Diencephalon (tissue), 1 donor: ENCODE measurements around the gene KCNN4. TPM values are rescaled to one million over a fixed set of nuclear protein-coding genes. Genes with fewer than 3 reads are reported as not detected.

ENCODE experiments used
- total RNA-seq: library from RNA; depleted of rRNA; stranded (reverse); fragments of >200 nt; gene quantifications from one replicate; pipeline ENCODE4 v1.2.3, GENCODE V29; 2014

Gene KCNN4
- not detected for total RNA-seq

DNA sequence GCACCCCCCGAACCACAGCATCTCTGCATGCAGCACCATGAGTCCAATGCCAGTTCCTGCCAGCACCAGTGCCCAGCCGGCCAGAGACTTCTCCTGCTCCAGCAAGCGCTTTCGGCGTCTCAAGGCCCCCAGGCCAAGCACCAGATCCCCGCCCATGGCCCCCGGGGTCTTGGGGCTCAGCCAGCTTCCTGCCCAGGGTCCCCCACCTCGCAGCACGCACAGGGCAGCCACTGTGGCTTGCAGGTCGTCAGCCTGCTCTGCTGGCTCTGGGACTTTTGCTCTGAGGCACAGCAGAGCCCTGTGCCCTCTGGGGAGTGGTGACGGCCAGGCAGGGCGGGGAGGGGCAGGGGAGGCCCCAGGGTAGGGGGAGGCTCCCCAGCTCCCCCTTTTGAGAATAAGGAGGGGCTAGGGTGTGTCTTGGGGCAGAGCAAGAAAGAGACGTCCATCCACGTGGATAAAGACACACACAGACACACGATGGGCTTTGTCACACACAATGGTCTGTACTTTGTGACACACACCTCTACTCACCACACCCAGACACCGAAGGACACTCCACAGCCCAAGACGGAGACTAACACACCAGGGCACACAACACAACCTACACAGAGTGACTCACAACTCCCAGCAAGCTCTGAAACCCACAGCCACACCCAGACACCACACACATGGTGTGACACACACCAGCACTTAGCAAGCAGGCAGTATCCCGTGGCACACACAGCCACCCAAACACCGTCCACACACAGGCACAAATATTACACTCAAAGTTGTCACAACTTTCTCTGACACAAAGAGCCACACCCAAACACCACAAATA is at the start of gene KCNN4:
Gene KCNN4, minus strand, starts transcription at position 268 of the 820 bp plus-strand sequence. Its CDS starts 112 bp downstream, at position 156.

GRCh38 chr19:43826787-43827754 is 46.3 kb upstream of the KCNN4 start, which contains the start of gene ZNF283:
Gene ZNF283, plus strand, starts transcription at chr19:43827321. Its CDS starts 6,184 bp downstream, at chr19:43833505.

DNA sequence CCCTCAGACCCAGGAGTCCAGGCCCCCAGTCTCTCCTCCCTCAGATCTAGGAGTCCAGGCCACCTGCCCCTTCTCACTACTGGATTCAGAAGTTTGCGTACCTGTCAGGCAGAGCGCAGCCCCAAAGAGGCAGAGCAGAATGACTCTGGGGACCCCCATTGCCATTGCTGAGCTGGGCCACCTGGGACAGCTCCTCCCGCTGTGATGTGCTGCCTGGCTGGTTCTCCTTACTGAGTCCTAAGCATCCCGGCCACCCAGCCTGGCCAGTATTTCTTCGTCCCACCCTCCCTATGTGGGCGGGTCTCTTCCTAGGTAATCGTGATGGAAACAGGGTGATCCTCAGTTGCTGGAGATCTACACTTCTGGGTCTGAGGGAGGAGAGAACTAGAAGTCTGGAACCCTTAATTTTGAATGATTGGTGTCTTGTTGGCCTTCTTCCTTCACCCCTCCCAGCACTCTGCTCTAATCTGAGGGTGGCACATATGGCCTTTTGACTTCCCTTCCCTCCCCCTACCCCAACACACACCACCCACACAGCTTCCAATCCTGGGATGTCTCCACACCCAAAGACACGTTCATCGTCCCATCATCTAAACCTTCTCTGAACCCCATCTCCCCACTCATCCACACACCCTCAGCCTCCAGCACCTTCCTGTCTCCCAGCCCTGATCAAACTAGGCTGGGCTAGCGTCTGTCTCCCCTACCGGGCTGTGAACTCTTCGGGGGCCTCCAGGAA is 21.6 kb upstream of the KCNN4 start, which contains the start of gene LYPD5:
Gene LYPD5, minus strand, starts transcription at position 232 of the 736 bp plus-strand sequence. Its CDS starts 67 bp downstream, at position 165.

DNA sequence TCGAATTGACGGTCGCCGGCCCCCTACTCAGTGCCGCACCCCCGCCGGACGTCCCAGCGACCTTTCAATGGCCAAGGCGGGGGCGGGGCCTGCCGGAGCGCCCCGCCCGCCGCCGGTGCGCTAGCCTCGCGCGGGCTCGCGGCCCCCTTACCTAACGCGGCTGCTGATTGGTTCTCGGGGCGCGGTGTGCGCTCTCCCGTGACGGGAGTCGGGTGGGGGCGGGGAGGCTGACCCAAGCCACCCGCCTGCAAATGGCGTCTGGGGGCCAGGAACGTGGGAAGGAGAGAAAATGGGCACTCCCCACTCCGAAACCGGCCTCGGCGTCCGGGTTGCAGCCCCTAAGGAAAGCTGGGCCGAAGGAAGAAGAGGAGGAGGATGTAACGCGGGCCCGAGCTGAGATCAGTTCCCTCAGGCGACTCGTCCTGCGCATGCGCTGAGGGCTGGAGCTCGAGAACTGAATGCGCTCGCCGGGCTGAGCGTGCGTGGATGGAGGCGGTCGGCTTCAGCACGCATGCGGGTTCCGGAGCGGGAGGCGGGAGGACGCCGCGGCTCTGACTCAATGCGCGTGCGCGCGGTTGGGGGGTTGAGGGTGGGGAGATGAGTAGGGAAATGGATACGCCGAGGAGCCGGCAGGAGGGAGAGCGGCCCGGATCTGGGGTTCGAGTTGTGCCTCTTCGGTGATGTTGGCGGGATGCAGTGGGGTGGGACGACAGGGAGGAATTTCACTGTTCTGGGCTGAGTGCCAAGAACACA is 26.1 kb downstream of the KCNN4 start, which contains the start of gene SMG9:
Gene SMG9, minus strand, starts transcription at position 460 of the 753 bp plus-strand sequence. CDS start 4,221 bp downstream, outside the sequence.

Other genes with a start within 250 kb of the KCNN4 start
- gene ZNF575, start 247.8 kb downstream of the KCNN4 start, total RNA-seq = 1.8 TPM
- gene XRCC1, start 205.4 kb downstream of the KCNN4 start, total RNA-seq = 16.4 TPM
- gene PINLYP, start 205.2 kb downstream of the KCNN4 start, total RNA-seq = 8.1 TPM
- gene IRGQ, start 184.8 kb downstream of the KCNN4 start, total RNA-seq = 134 TPM
- 11.1 TPM for gene ZNF576, start 184.4 kb downstream of the KCNN4 start, total RNA-seq
- not detected for gene SRRM5, start 168.9 kb downstream of the KCNN4 start, total RNA-seq
- 107 TPM for gene ZNF428, start 161.3 kb downstream of the KCNN4 start, total RNA-seq
- 93.2 TPM for gene CADM4, start 141.1 kb downstream of the KCNN4 start, total RNA-seq
- gene PLAUR, start 110.8 kb downstream of the KCNN4 start, total RNA-seq = 3.7 TPM
- gene IRGC, start 64.9 kb downstream of the KCNN4 start, total RNA-seq = not detected
- gene SMG9, start 26.0 kb downstream of the KCNN4 start, total RNA-seq = 13.4 TPM
- gene LYPD5, start 21.5 kb upstream of the KCNN4 start, total RNA-seq = 6.7 TPM
- 36.2 TPM for gene ZNF283, start 46.3 kb upstream of the KCNN4 start, total RNA-seq
- 9.5 TPM for gene ZNF404, start 103.0 kb upstream of the KCNN4 start, total RNA-seq
- 25.6 TPM for gene ZNF45, start 154.3 kb upstream of the KCNN4 start, total RNA-seq
- gene ZNF221, start 170.3 kb upstream of the KCNN4 start, total RNA-seq = 20.3 TPM
- gene ZNF155, start 203.2 kb upstream of the KCNN4 start, total RNA-seq = 13.8 TPM
- gene ZNF230, start 222.0 kb upstream of the KCNN4 start, total RNA-seq = 8.1 TPM
- gene ZNF222, start 244.4 kb upstream of the KCNN4 start, total RNA-seq = 17.3 TPM